Liver (tissue), 9 donors: ENCODE measurements around the gene PAPSS1. TPM values are rescaled to one million over a fixed set of nuclear protein-coding genes. Genes with fewer than 3 reads are reported as not detected.

Experiments
- DNase-seq: peaks from one replicate; pipeline ENCODE4 v3.0.0-alpha.2; 2017; ENCODE audit warnings: low spot score
- H3K27ac ChIP-seq, 2 donors: one replicate each; pipeline ENCODE4 v1.7.0; 2013; ENCODE audit warnings: inconsistent platforms in 2 of 2, low read length in 2 of 2, control low read depth in 1 of 2, low read depth in 1 of 2, mild to moderate bottlenecking in 1 of 2
- H3K27me3 ChIP-seq, 4 donors: one replicate each; pipeline versions ENCODE4 v1.6.1 to v1.7.0; 2013; ENCODE audit warnings: low read length in 3 of 4, inconsistent platforms in 1 of 4, mild to moderate bottlenecking in 1 of 4, moderate library complexity in 1 of 4; ENCODE audit not compliant: control insufficient read depth in 4 of 4, insufficient read depth in 4 of 4
- H3K36me3 ChIP-seq, 4 donors: one replicate each; pipeline versions ENCODE4 v1.6.1 to v1.7.0; 2013; ENCODE audit warnings: low read length in 3 of 4, mild to moderate bottlenecking in 3 of 4, low read depth in 1 of 4, moderate library complexity in 1 of 4; ENCODE audit not compliant: control insufficient read depth in 4 of 4, insufficient read depth in 3 of 4
- H3K4me1 ChIP-seq, 4 donors: one replicate each; pipeline versions ENCODE4 v1.6.1 to v1.7.0; 2013; ENCODE audit warnings: low read length in 3 of 4, mild to moderate bottlenecking in 3 of 4, moderate library complexity in 1 of 4; ENCODE audit not compliant: control insufficient read depth in 4 of 4, insufficient read depth in 4 of 4
- H3K4me3 ChIP-seq, 3 donors: one replicate each; pipeline versions ENCODE4 v1.6.1 to v1.7.0; 2013; ENCODE audit warnings: low read length in 3 of 3, control low read depth in 1 of 3, low read depth in 1 of 3, mild to moderate bottlenecking in 1 of 3
- H3K9ac ChIP-seq, 2 donors: one replicate each; pipeline ENCODE4 v1.7.0; 2013; ENCODE audit warnings: low read length in 2 of 2, mild to moderate bottlenecking in 2 of 2, moderate library complexity in 2 of 2, control low read depth in 1 of 2, low read depth in 1 of 2
- H3K9me3 ChIP-seq, 4 donors: one replicate each; pipeline versions ENCODE4 v1.6.1 to v1.7.0; 2013; ENCODE audit warnings: low read length in 3 of 4; ENCODE audit not compliant: control insufficient read depth in 4 of 4
- ATF3 ChIP-seq: IDR thresholded peaks from 2 replicates; pipeline ENCODE4 v1.6.1; 2016; ENCODE audit warnings: antibody characterized with exemption
- CTCF ChIP-seq: fragments of 150-350 bp; IDR thresholded peaks from 2 replicates; pipeline ENCODE4 v1.5.1; 2017; ENCODE audit warnings: improper control_type of control experiment, low read depth, low read length; ENCODE audit not compliant: missing input control
- EGR1 ChIP-seq, 2 donors: IDR thresholded peaks; 2 replicates each; pipeline ENCODE4 v1.6.1; 2016 to 2018; ENCODE audit warnings: antibody characterized with exemption in 2 of 2, low read depth in 2 of 2
- FOXA1 ChIP-seq: IDR thresholded peaks from 2 replicates; pipeline ENCODE4 v1.6.1; 2016; ENCODE audit warnings: antibody characterized with exemption
- FOXA2 ChIP-seq: IDR thresholded peaks from 2 replicates; pipeline ENCODE4 v1.6.1; 2016; ENCODE audit warnings: antibody characterized with exemption
- GABPA ChIP-seq, 2 donors: IDR thresholded peaks in 1 of 2; conservative IDR thresholded peaks in 1 of 2; 2 replicates each; pipeline ENCODE4 v1.6.1; 2016; ENCODE audit warnings: antibody characterized with exemption in 2 of 2, mild to moderate bottlenecking in 1 of 2, moderate library complexity in 1 of 2
- HNF4A ChIP-seq, 2 donors: conservative IDR thresholded peaks; 2 replicates each; pipeline ENCODE4 v1.6.1; 2016; ENCODE audit warnings: antibody characterized with exemption in 2 of 2, mild to moderate bottlenecking in 2 of 2
- HNF4G ChIP-seq: IDR thresholded peaks from 2 replicates; pipeline ENCODE4 v1.6.1; 2016; ENCODE audit warnings: antibody characterized with exemption
- JUND ChIP-seq, 2 donors: IDR thresholded peaks; 2 replicates each; pipeline ENCODE4 v1.6.1; 2016; ENCODE audit warnings: antibody characterized with exemption in 2 of 2
- MAX ChIP-seq: IDR thresholded peaks from 2 replicates; pipeline ENCODE4 v1.6.1; 2016; ENCODE audit warnings: antibody characterized with exemption
- NR2F2 ChIP-seq: IDR thresholded peaks from 2 replicates; pipeline ENCODE4 v1.6.1; 2016; ENCODE audit warnings: antibody characterized with exemption
- RAD21 ChIP-seq, 2 donors: IDR thresholded peaks; 2 replicates each; pipeline ENCODE4 v1.6.1; 2016; ENCODE audit warnings: antibody characterized with exemption in 2 of 2, mild to moderate bottlenecking in 2 of 2
- REST ChIP-seq: IDR thresholded peaks from 2 replicates; pipeline ENCODE4 v1.6.1; 2016; ENCODE audit warnings: antibody characterized with exemption, mild to moderate bottlenecking
- RXRA ChIP-seq, 2 donors: IDR thresholded peaks; 2 replicates each; pipeline ENCODE4 v1.6.1; 2017 to 2018; ENCODE audit warnings: antibody characterized with exemption in 2 of 2, mild to moderate bottlenecking in 1 of 2
- SP1 ChIP-seq: IDR thresholded peaks from 2 replicates; pipeline ENCODE4 v1.6.1; 2018; ENCODE audit warnings: antibody characterized with exemption, mild to moderate bottlenecking
- TAF1 ChIP-seq: conservative IDR thresholded peaks from 2 replicates; pipeline ENCODE4 v1.6.1; 2016; ENCODE audit warnings: antibody characterized with exemption, mild to moderate bottlenecking
- YY1 ChIP-seq: IDR thresholded peaks from 2 replicates; pipeline ENCODE4 v1.6.1; 2016; ENCODE audit warnings: antibody characterized with exemption, mild to moderate bottlenecking
- ZBTB33 ChIP-seq: IDR thresholded peaks from 2 replicates; pipeline ENCODE4 v1.6.1; 2016; ENCODE audit warnings: antibody characterized with exemption
- WGBS: extraction: QIAGEN DNeasy Blood & Tissue Kit; methylation state at CpG from one replicate; pipeline ENCODE4 v1.1.7; 2013; 5-methylcytosine and 5-hydroxymethylcytosine counted together
- polyA plus RNA-seq, 2 donors: library from polyadenylated mRNA; stranded (reverse) in 1 of 2; unstranded in 1 of 2; fragments of 200-250 nt in 1 of 2; fragments of >200 nt in 1 of 2; fragmentation: Nextera tagmentation in 1 of 2; extraction: Ambion mirVana in 1 of 2; gene quantifications; one replicate each; pipeline versions ENCODE4 v1.2.1 to v1.2.3, GENCODE V29; 2013 to 2015
- total RNA-seq, 2 donors: library from RNA; depleted of rRNA; stranded (reverse); fragments of >200 nt; gene quantifications; one replicate each; pipeline ENCODE4 v1.2.3, GENCODE V29; 2014
- donor health status: healthy.
- donor health status: healthy.
- donor health status: healthy.
- donor health status: healthy.
- donor health status: healthy.

The PAPSS1 gene
- total and polyA plus RNA-seq, 4 donors = 5.7 to 17.8 (median 6.0) TPM

- DNase-seq = no peak
- Histone ChIP-seq H3K27me3 (no peaks in the 10 kb centered on the region), H3K4me1 (peaks cover 0 to 3% (median 0%) of the 10 kb centered on the region in 4 donors), H3K36me3 (no peaks in the 10 kb centered on the region), H3K27ac (no peak overlapping the region), H3K9ac (no peak overlapping the region), H3K9me3 (no peaks in the 10 kb centered on the region), H3K4me3 (no peak overlapping the region)
- TF ChIP-seq CTCF (no peak), RAD21 (IDR thresholded peaks at IDR 0.05) (no peak), YY1 (no peak), JUND (IDR thresholded peaks at IDR 0.05) (no peak), EGR1 (IDR thresholded peaks at IDR 0.05; ENCODE audit: low read depth in 2 of 2) (no peak), REST (no peak), FOXA1 (no peak), HNF4A (conservative IDR thresholded peaks at IDR 0.05) (no peak), FOXA2 (no peak)
- 96% methylated on average over 2 of the region's 2 CpGs for WGBS
Observed at GRCh38 chr4:107619731-107620130, 100.3 kb downstream of the PAPSS1 start.

GRCh38 chr4:107619066-107619465 lies 101.0 kb downstream of the PAPSS1 start:
- no peaks in the 10 kb centered on the region for H3K36me3 ChIP-seq
- H3K9ac ChIP-seq = no peak overlapping the region
- no peak overlapping the region for H3K4me3 ChIP-seq
- DNase-seq = no peak
- no peaks in the 10 kb centered on the region for H3K27me3 ChIP-seq
- WGBS = 88% methylated on average over 2 of the region's 2 CpGs
- H3K9me3 ChIP-seq = no peaks in the 10 kb centered on the region
- H3K4me1 ChIP-seq = peaks cover 0 to 3% (median 0%) of the 10 kb centered on the region in 4 donors
- no peak overlapping the region for H3K27ac ChIP-seq
- TF ChIP-seq REST (no peak), GABPA (IDR thresholded peaks at IDR 0.05 in 1 of 2, conservative IDR thresholded peaks at IDR 0.05 in 1 of 2) (no peak), RXRA (IDR thresholded peaks at IDR 0.05) (no peak), ZBTB33 (no peak), HNF4G (no peak), YY1 (no peak), ATF3 (no peak), RAD21 (IDR thresholded peaks at IDR 0.05) (no peak), NR2F2 (no peak), JUND (IDR thresholded peaks at IDR 0.05) (no peak), EGR1 (IDR thresholded peaks at IDR 0.05; ENCODE audit: low read depth in 2 of 2) (no peak), FOXA1 (no peak), HNF4A (conservative IDR thresholded peaks at IDR 0.05) (no peak), SP1 (no peak), CTCF (no peak), TAF1 (no peak), FOXA2 (no peak), MAX (no peak)
